GM12878 (cell line): ENCODE measurements around the gene TGFBRAP1.

ENCODE experiments used
- EP300 ChIP-seq, 2 experiments: fragments of 150-350 bp in 1 of 2; IDR thresholded peaks; 2 replicates each; pipeline ENCODE4 v1.6.1; 2011 to 2012; ENCODE audit warnings: low read depth in 2 of 2, low read length in 2 of 2, borderline replicate concordance in 1 of 2, improper control_type of control experiment in 1 of 2, inconsistent platforms in 1 of 2; ENCODE audit not compliant: control insufficient read depth in 1 of 2
- EZH2 ChIP-seq: IDR thresholded peaks from 2 replicates; pipeline ENCODE4 v1.6.1; 2012; ENCODE audit warnings: low read depth, mild to moderate bottlenecking, control low read depth, inconsistent platforms, low read length, borderline replicate concordance; ENCODE audit not compliant: control insufficient read depth
- POLR2AphosphoS2 ChIP-seq: IDR thresholded peaks from 2 replicates; pipeline ENCODE4 v1.6.1; 2011; ENCODE audit warnings: low read depth, mild to moderate bottlenecking, low read length, improper control_type of control experiment, moderate library complexity
- RCOR1 ChIP-seq: conservative IDR thresholded peaks from 2 replicates; pipeline ENCODE4 v1.6.1; 2012; ENCODE audit warnings: low read depth, low read length, improper control_type of control experiment
- SMAD1 ChIP-seq: fragments of 450-650 bp; IDR thresholded peaks from 2 replicates; pipeline ENCODE4 v1.6.1; 2018; ENCODE audit warnings: mild to moderate bottlenecking, low read depth; ENCODE audit not compliant: partially characterized antibody
- TAF1 ChIP-seq: IDR thresholded peaks from 2 replicates; pipeline ENCODE4 v1.6.1; 2011; ENCODE audit warnings: mild to moderate bottlenecking, low read depth, low read length, borderline replicate concordance
- ZNF274 ChIP-seq: IDR thresholded peaks from one replicate; pipeline ENCODE4 v1.8.0; 2011; ENCODE audit not compliant: insufficient read length, insufficient read depth
- ZNF622 ChIP-seq: fragments of 450-650 bp; IDR thresholded peaks from 2 replicates; pipeline ENCODE4 v1.6.1; 2017; ENCODE audit warnings: mild to moderate bottlenecking, inconsistent platforms
- TF ChIP-seq, protein P1 (sequence below): fragments of 450-650 bp; IDR thresholded peaks from 2 replicates; pipeline ENCODE4 v1.6.1; 2017; ENCODE audit warnings: mild to moderate bottlenecking
- TF ChIP-seq, protein P2 (sequence below), 3 experiments: IDR thresholded peaks in 2 of 3; conservative IDR thresholded peaks in 1 of 3; 2 replicates each; pipeline ENCODE4 v1.5.1; 2011; ENCODE audit warnings: low read depth in 3 of 3, low read length in 3 of 3, mild to moderate bottlenecking in 3 of 3, control low read depth in 2 of 3, moderate library complexity in 2 of 3, inconsistent platforms in 1 of 3, mixed read lengths in 1 of 3; ENCODE audit not compliant: control insufficient read depth in 2 of 3, insufficient read depth in 1 of 3; ENCODE audit errors: extremely low read depth in 1 of 3

DNA sequence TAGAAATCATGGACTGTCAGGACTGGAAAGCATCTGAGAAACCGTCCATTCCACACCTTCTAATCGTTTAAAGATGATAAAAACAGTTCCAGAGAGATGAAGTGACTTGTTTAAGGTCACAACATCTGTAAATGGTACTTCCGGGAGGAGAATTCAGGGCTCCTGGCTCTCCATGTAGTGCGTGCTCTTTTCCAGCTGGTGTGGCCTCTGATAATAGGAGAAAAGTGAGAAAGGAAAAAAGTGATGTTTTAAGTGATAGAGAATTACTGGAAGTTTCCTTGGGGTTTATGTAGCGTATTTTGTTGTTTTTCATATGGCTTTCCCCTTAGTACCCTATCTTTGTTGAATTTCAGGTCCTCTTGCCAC lies 8.5 kb upstream of the TGFBRAP1 start:
- TF ChIP-seq, protein P1, sequence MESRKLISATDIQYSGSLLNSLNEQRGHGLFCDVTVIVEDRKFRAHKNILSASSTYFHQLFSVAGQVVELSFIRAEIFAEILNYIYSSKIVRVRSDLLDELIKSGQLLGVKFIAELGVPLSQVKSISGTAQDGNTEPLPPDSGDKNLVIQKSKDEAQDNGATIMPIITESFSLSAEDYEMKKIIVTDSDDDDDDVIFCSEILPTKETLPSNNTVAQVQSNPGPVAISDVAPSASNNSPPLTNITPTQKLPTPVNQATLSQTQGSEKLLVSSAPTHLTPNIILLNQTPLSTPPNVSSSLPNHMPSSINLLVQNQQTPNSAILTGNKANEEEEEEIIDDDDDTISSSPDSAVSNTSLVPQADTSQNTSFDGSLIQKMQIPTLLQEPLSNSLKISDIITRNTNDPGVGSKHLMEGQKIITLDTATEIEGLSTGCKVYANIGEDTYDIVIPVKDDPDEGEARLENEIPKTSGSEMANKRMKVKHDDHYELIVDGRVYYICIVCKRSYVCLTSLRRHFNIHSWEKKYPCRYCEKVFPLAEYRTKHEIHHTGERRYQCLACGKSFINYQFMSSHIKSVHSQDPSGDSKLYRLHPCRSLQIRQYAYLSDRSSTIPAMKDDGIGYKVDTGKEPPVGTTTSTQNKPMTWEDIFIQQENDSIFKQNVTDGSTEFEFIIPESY: no peak
- TF ChIP-seq ZNF274 (no peak), EP300 (IDR thresholded peaks at IDR 0.05; ENCODE audit: borderline replicate concordance in 1 of 2, control insufficient read depth in 1 of 2, low read depth in 2 of 2, low read length in 2 of 2) (no peak), EZH2 (no peak), RCOR1 (no peak), ZNF622 (no peak), TAF1 (no peak), POLR2AphosphoS2 (no peak), SMAD1 (no peak)
- TF ChIP-seq, protein P2, sequence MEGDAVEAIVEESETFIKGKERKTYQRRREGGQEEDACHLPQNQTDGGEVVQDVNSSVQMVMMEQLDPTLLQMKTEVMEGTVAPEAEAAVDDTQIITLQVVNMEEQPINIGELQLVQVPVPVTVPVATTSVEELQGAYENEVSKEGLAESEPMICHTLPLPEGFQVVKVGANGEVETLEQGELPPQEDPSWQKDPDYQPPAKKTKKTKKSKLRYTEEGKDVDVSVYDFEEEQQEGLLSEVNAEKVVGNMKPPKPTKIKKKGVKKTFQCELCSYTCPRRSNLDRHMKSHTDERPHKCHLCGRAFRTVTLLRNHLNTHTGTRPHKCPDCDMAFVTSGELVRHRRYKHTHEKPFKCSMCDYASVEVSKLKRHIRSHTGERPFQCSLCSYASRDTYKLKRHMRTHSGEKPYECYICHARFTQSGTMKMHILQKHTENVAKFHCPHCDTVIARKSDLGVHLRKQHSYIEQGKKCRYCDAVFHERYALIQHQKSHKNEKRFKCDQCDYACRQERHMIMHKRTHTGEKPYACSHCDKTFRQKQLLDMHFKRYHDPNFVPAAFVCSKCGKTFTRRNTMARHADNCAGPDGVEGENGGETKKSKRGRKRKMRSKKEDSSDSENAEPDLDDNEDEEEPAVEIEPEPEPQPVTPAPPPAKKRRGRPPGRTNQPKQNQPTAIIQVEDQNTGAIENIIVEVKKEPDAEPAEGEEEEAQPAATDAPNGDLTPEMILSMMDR (IDR thresholded peaks at IDR 0.05 in 2 of 3, conservative IDR thresholded peaks at IDR 0.05 in 1 of 3; ENCODE audit: control insufficient read depth in 2 of 3, extremely low read depth in 1 of 3, insufficient read depth in 1 of 3, low read depth in 3 of 3, low read length in 3 of 3): no peak
